HG03432 (cell line): ENCODE measurements around the gene PHF21A.

Source experiments
- ATAC-seq: cut with Tn5 transposase; IDR thresholded peaks from one replicate; pipeline ENCODE4 v1.9.1; 2021; ENCODE audit warnings: mild to moderate bottlenecking, moderate library complexity; ENCODE audit not compliant: unreplicated experiment

Gene PHF21A

GRCh38 chr11:46121301-46121723 is at the start of gene PHF21A:
TSS of gene PHF21A (minus strand) at chr11:46121454. CDS start at chr11:46084219, 37,235 bp downstream.
- ATAC-seq = peak; percentile 64

- no peak for ATAC-seq
Observed at GRCh38 chr11:46170797-46171196, 49.5 kb upstream of the PHF21A start.

- ATAC-seq = no peak
Observed at GRCh38 chr11:46162700-46163099, 41.4 kb upstream of the PHF21A start.

GRCh38 chr11:46161201-46161600 is 39.9 kb upstream of the PHF21A start:
- ATAC-seq = no peak

- no peak for ATAC-seq
Observed at GRCh38 chr11:46160100-46160499, 38.8 kb upstream of the PHF21A start.

GRCh38 chr11:46159680-46160079 is 38.4 kb upstream of the PHF21A start:
- no peak for ATAC-seq

- no peak for ATAC-seq
Observed at GRCh38 chr11:46149826-46150225, 28.6 kb upstream of the PHF21A start.

- no peak for ATAC-seq
Observed at GRCh38 chr11:46149342-46149741, 28.1 kb upstream of the PHF21A start.

- ATAC-seq = no peak
Observed at GRCh38 chr11:46144741-46145140, 23.5 kb upstream of the PHF21A start.

GRCh38 chr11:46143049-46143806 is 22.0 kb upstream of the PHF21A start:
- ATAC-seq = no peak

- ATAC-seq = no peak
Observed at GRCh38 chr11:46142561-46142960, 21.3 kb upstream of the PHF21A start.

- ATAC-seq = no peak
Observed at GRCh38 chr11:46141597-46141996, 20.3 kb upstream of the PHF21A start.

GRCh38 chr11:46134540-46134939 is 13.3 kb upstream of the PHF21A start:
- no peak for ATAC-seq

GRCh38 chr11:46134061-46134460 is 12.8 kb upstream of the PHF21A start:
- ATAC-seq = no peak

- no peak for ATAC-seq
Observed at GRCh38 chr11:46133119-46133518, 11.9 kb upstream of the PHF21A start.

- no peak for ATAC-seq
Observed at GRCh38 chr11:46130286-46130940, 9.2 kb upstream of the PHF21A start.

GRCh38 chr11:46129133-46129532 is 7.9 kb upstream of the PHF21A start:
- no peak for ATAC-seq

- peak; percentile 84 for ATAC-seq
Observed at GRCh38 chr11:46127150-46127638, 5.9 kb upstream of the PHF21A start.

- ATAC-seq = no peak
Observed at GRCh38 chr11:46125284-46125683, 4.0 kb upstream of the PHF21A start.

GRCh38 chr11:46122945-46123715 is 1.9 kb upstream of the PHF21A start:
- no peak for ATAC-seq

GRCh38 chr11:46121724-46122477 is 647 bp upstream of the PHF21A start:
- ATAC-seq = peak; percentile 48
